K562 treated with DMSO at 1 percent for 48 hours (cell line): Measurements from ENCODE around the gene IL20RB. TPM values are rescaled to one million over a fixed set of nuclear protein-coding genes. Genes with fewer than 3 reads are reported as not detected.

Experiments used
- total RNA-seq: library from RNA; unstranded; fragments of 300-600 nt; gene quantifications from 2 replicates; pipeline ENCODE4 v1.2.3, GENCODE V29; 2022; ENCODE audit warnings: low replicate concordance; ENCODE audit errors: extremely low read depth

The IL20RB gene
- not detected in 2 replicates for total RNA-seq

DNA sequence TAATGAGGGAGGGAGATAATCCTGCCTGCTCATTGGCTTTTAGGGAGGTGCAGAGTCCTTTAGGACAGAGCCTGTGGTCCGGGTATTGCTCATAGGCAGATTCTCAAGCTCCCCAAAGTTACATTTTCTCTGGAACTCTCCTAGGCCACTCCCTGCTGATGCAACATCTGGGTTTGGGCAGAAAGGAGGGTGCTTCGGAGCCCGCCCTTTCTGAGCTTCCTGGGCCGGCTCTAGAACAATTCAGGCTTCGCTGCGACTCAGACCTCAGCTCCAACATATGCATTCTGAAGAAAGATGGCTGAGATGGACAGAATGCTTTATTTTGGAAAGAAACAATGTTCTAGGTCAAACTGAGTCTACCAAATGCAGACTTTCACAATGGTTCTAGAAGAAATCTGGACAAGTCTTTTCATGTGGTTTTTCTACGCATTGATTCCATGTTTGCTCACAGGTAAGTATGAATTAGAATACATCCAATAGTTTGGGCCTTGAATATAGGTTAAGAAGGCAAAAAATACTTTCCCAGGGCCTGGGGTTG is at the start of gene IL20RB:
Gene IL20RB (plus strand): TSS at position 233 of the 538 bp plus-strand sequence. CDS start 131 bp downstream, at position 364.

Other genes with a start within 250 kb of the IL20RB start
- gene STAG1, start 205.6 kb upstream of the IL20RB start, total RNA-seq: not detected in 2 replicates
- gene SLC35G2, start 138.9 kb upstream of the IL20RB start, total RNA-seq: not detected in 2 replicates
- not detected in 2 replicates for gene NCK1, start 95.8 kb upstream of the IL20RB start, total RNA-seq